Right cardiac atrium (tissue), 5 donors: ENCODE data around the gene ZNRD2. TPM values are rescaled to one million over a fixed set of nuclear protein-coding genes. Genes with fewer than 3 reads are reported as not detected.

Experiments used
- ATAC-seq, 2 donors: fragments of 200-7000 bp; cut with Tn5 transposase; one replicate each; pipeline versions ENCODE4 v1.8.0 to v1.9.1; 2020; ENCODE audit warnings: moderate library complexity in 2 of 2, mild to moderate bottlenecking in 1 of 2
- DNase-seq, 3 donors: peaks; one replicate each; pipeline ENCODE4 v3.0.0-alpha.2; 2020
- H3K27ac ChIP-seq: one replicate; pipeline ENCODE4 v1.5.1; 2013; ENCODE audit warnings: mild to moderate bottlenecking, low read length, control low read depth, moderate library complexity
- H3K27me3 ChIP-seq: one replicate; pipeline ENCODE4 v1.6.1; 2013; ENCODE audit not compliant: control insufficient read depth, insufficient read depth
- H3K4me1 ChIP-seq: one replicate; pipeline ENCODE4 v1.6.1; 2013; ENCODE audit warnings: low read length; ENCODE audit not compliant: control insufficient read depth, insufficient read depth
- H3K4me3 ChIP-seq: one replicate; pipeline ENCODE4 v1.5.1; 2013; ENCODE audit warnings: low read length, control low read depth
- H3K9me3 ChIP-seq: one replicate; pipeline ENCODE4 v1.6.1; 2013; ENCODE audit warnings: low read length; ENCODE audit not compliant: control insufficient read depth
- WGBS: extraction: QIAGEN DNeasy Blood & Tissue Kit; methylation state at CpG from one replicate; pipeline ENCODE4 v1.1.7; 2013; 5-methylcytosine and 5-hydroxymethylcytosine counted together
- intact Hi-C, 4 donors: fragments of 100-400 bp; cut with DNase I; formaldehyde crosslinking; loops; one replicate each; pipeline versions ENCODE4 v1.11.0 to v1.14.0; 2022 to 2023
- polyA plus RNA-seq: library from polyadenylated mRNA; stranded (reverse); fragments of 200-250 nt; gene quantifications from one replicate; pipeline ENCODE4 v1.2.3, GENCODE V29; 2013
- total RNA-seq, 4 donors: library from RNA; stranded (reverse); fragmentation: NEBNext Ultra II Directional; extraction: Animal tissue kit (Norgen Biotek cat#: 25700); gene quantifications; one replicate each; pipeline ENCODE4 v1.2.1, GENCODE V29; 2021
- donor health status: healthy with polysubstance abuse.
- donor health status: DM: no; HTN: yes; CAD: no.
- donor health status: DM: no; HTN: no; CAD: no.
- donor health status: DM: no; HTN: yes; CAD: no; lungs with severe emphysema.
- donor health status: DM: yes; HTN: yes; CAD: no.

Gene ZNRD2
- total and polyA plus RNA-seq, 5 donors, result 32.6 to 56.8 (median 35.2) TPM

- 83% methylated on average over 12 of the region's 12 CpGs for WGBS
- intact Hi-C loops, result no loop called here
- H3K4me3 ChIP-seq, result no peak overlapping the region
- no peaks in the 10 kb centered on the region for H3K9me3 ChIP-seq
- DNase-seq (peak in 2 of 3 donors; percentile 23 to 45), ATAC-seq (no peak)
- no peaks in the 10 kb centered on the region for H3K27me3 ChIP-seq
- no peak overlapping the region for H3K27ac ChIP-seq
- H3K4me1 ChIP-seq, result peaks cover 9% of the 10 kb centered on the region
Measured at GRCh38 chr11:65528819-65529350, 41.4 kb upstream of the ZNRD2 start.

- WGBS, result 78% methylated on average over 10 of the region's 10 CpGs
- Histone ChIP-seq H3K4me1 (peaks cover 3% of the 10 kb centered on the region), H3K27ac (no peak overlapping the region), H3K27me3 (no peaks in the 10 kb centered on the region), H3K9me3 (no peaks in the 10 kb centered on the region), H3K4me3 (no peak overlapping the region)
- ATAC-seq (no peak), DNase-seq (peak in 1 of 3 donors; percentile 44)
- intact Hi-C loops, result no loop called here
Measured at GRCh38 chr11:65529475-65530156, 40.7 kb upstream of the ZNRD2 start.

GRCh38 chr11:65530157-65530496 lies 40.1 kb upstream of the ZNRD2 start:
- WGBS, result 81% methylated on average over 5 of the region's 5 CpGs

GRCh38 chr11:65532388-65533064 lies 37.8 kb upstream of the ZNRD2 start:
- DNase-seq (no peak), ATAC-seq (no peak)
- Histone ChIP-seq H3K9me3 (no peaks in the 10 kb centered on the region), H3K27me3 (no peaks in the 10 kb centered on the region), H3K4me1 (no peaks in the 10 kb centered on the region), H3K27ac (no peak overlapping the region), H3K4me3 (no peak overlapping the region)
- intact Hi-C loops, result no loop called here
- 81% methylated on average over 15 of the region's 15 CpGs for WGBS

More at GRCh38 chr11:65530157-65530496, 40.1 kb upstream of the ZNRD2 start:
- DNase-seq (peak in 1 of 3 donors; percentile 13), ATAC-seq (no peak)
- intact Hi-C loops, result no loop called here
- Histone ChIP-seq H3K9me3 (no peaks in the 10 kb centered on the region), H3K4me1 (peaks cover 3% of the 10 kb centered on the region), H3K4me3 (no peak overlapping the region), H3K27me3 (no peaks in the 10 kb centered on the region), H3K27ac (no peak overlapping the region)

- intact Hi-C loops, result no loop called here
- Histone ChIP-seq H3K9me3 (no peaks in the 10 kb centered on the region), H3K27ac (no peak overlapping the region), H3K4me1 (peaks cover 3% of the 10 kb centered on the region), H3K4me3 (no peak overlapping the region), H3K27me3 (no peaks in the 10 kb centered on the region)
- DNase-seq, result peak in 1 of 3 donors; percentile 38
- no peak for ATAC-seq
- 72% methylated on average over 9 of the region's 9 CpGs for WGBS
Measured at GRCh38 chr11:65535102-65535501, 35.2 kb upstream of the ZNRD2 start.

- intact Hi-C loops, result no loop called here
- H3K4me3 ChIP-seq, result no peak overlapping the region
- no peaks in the 10 kb centered on the region for H3K9me3 ChIP-seq
- WGBS, result 74% methylated on average over 12 of the region's 12 CpGs
- ATAC-seq (no peak), DNase-seq (peak in 1 of 3 donors; percentile 63)
- peaks cover 6% of the 10 kb centered on the region for H3K4me1 ChIP-seq
- no peak overlapping the region for H3K27ac ChIP-seq
- no peaks in the 10 kb centered on the region for H3K27me3 ChIP-seq
Measured at GRCh38 chr11:65536412-65537295, 33.6 kb upstream of the ZNRD2 start.

GRCh38 chr11:65537296-65537597 lies 33.0 kb upstream of the ZNRD2 start:
- no peak for ATAC-seq

GRCh38 chr11:65537620-65538231 lies 32.6 kb upstream of the ZNRD2 start:
- ATAC-seq (no peak), DNase-seq (peak; percentile 17 to 65 (median 51))
- Histone ChIP-seq H3K27ac (no peak overlapping the region), H3K4me1 (peaks cover 6% of the 10 kb centered on the region), H3K27me3 (no peaks in the 10 kb centered on the region), H3K4me3 (no peak overlapping the region), H3K9me3 (no peaks in the 10 kb centered on the region)
- 72% methylated on average over 18 of the region's 18 CpGs for WGBS
- intact Hi-C loops, result no loop called here

More at GRCh38 chr11:65537296-65537597, 33.0 kb upstream of the ZNRD2 start:
- WGBS, result 81% methylated on average over 2 of the region's 2 CpGs
- Histone ChIP-seq H3K27ac (no peak overlapping the region), H3K4me1 (peaks cover 6% of the 10 kb centered on the region), H3K27me3 (no peaks in the 10 kb centered on the region), H3K9me3 (no peaks in the 10 kb centered on the region), H3K4me3 (no peak overlapping the region)
- intact Hi-C loops, result no loop called here
- no peak for DNase-seq

GRCh38 chr11:65538232-65538914 lies 31.9 kb upstream of the ZNRD2 start:
- H3K4me1 ChIP-seq, result peaks cover 6% of the 10 kb centered on the region
- H3K27ac ChIP-seq, result no peak overlapping the region
- no peak overlapping the region for H3K4me3 ChIP-seq
- intact Hi-C loops, result no loop called here
- DNase-seq (peak; percentile 19 to 68 (median 67)), ATAC-seq (no peak)
- H3K27me3 ChIP-seq, result no peaks in the 10 kb centered on the region
- no peaks in the 10 kb centered on the region for H3K9me3 ChIP-seq
- 82% methylated on average over 43 of the region's 43 CpGs for WGBS
